ENCODE results near the gene TTI1.

DNA sequence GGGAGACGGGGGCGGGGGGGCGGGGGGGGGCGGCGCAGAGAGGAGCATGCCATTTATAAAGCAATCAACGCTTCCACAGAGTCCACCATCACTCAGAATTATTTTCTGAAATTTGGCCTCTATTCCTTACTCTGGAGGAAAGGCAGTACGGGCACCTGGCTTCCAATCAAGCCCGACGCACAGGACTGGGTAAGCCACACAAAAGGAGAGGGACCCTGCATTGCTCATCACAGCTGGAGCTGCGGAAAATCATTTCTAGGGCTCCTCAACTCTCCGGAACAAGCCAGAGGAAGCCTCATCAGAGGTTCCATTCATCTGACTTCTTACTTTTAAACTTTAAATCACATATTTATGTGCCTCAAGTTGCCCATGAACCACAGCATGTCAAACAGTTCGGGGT, 55.9 kb downstream of the TTI1 start:
- TF ChIP-seq POLR2AphosphoS5 (IDR thresholded peaks at IDR 0.05; ENCODE audit: low read depth, low read length) (no peak), POLR2A (IDR thresholded peaks at IDR 0.05; ENCODE audit: low read depth, low read length) (no peak)
